Stimulated activated CD8-positive, alpha-beta memory T cell treated with anti-CD3 and anti-CD28 coated beads, Interleukin-12 subunit alpha, Interleukin-12 subunit beta, amount 100 ng/mL, for 1 hour (primary cell): ENCODE results near the gene IGHMBP2.

ENCODE experiments used
- DNase-seq: peaks from one replicate; pipeline ENCODE4 v3.0.0-alpha.2; 2020; ENCODE audit warnings: low read depth

The IGHMBP2 gene

GRCh38 chr11:68927280-68928135, 23.8 kb downstream of the IGHMBP2 start:
- DNase-seq: no peak

DNA sequence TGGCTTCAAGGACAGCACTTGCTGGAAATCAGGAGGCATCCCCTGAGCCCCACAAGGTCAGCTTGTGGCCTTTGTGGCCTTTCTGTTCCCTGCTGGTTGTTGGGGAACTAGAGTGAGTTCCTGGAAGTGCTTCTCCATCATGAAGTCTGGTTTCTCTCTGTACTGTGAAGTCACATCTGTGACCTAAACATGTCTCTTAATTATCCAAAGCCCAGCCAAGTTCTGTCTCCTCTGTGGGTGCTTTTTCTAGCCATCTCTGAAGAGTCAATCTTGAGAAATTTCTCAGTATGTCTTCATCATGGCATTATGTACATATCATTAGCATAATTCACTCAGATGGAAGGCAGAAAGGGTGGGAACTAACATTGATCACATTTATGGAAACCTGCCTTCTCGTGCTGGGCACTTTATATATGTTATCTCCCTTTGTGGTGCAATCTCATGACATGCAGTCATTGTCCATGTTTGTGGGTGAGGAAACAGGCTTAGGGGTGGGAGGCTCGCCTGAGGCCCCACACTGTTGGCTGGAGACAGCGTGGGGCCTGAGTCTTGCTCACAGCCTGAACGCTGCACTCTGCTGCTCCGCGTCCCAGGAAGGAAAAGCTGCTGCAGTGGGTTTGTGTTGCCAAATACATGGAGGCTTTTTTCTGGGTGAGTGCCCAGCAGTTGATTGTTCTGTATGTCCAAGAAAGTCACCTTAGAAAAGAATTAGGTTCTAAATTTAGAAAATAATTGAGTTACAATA, 24.6 kb downstream of the IGHMBP2 start:
- no peak for DNase-seq

DNA sequence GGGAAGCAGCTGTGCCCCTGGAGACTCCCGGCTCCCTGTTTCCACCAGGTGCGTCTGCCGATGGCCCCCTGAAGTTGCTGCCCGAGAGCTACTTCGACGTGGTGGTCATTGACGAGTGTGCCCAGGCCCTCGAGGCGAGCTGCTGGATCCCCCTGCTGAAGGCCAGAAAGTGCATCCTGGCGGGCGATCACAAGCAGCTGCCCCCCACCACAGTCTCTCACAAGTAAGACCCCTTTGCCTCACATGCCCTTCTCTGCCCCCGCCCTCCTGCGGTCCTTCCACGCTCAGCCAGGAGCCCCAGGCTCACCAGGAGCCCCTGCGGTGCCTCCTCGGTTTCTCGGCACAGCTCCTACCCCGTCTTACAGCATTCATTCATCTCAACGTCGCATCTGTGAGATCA, 25.4 kb downstream of the IGHMBP2 start:
- DNase-seq: no peak

DNA sequence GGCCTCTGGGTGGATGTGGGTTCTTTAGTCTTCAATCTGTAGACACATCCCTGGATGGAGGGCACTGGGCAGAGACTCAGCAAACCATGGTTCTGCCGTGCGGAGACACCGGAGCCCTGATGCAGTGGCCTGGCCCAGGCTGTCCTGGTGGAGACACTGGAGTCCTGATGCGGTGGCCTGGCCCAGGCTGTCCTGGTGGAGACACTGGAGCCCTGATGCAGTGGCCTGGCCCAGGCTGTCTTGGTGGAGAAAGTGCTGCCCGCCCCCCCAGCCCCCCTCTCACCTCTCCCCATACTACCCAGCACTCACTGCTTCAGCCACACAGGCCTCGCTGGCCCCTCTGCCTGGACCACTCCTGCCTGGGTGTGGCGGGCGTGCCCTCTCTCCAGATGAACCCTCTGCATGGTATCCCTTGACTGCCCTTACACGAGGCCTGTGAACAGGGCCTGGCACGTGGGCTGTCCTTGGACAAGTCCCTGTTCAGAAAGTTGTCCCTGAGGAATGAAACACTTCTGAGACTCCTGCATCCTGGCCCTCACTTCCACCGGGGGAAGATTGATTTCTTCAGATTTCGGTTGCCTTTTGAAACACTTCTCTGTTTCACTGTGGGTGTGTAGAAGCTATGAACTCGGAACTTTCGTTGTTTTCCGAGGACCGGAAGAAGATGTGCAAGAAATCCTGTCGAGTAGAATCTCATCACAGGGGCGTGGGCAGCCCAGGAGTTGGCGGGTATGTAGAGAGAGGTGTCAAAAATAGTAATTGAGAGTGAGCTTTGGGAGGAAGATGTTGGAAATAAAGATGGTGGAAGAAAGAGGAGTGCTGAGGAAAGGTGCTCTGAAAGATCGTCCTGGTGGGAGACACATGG, 26.2 kb downstream of the IGHMBP2 start:
- no peak for DNase-seq

DNA sequence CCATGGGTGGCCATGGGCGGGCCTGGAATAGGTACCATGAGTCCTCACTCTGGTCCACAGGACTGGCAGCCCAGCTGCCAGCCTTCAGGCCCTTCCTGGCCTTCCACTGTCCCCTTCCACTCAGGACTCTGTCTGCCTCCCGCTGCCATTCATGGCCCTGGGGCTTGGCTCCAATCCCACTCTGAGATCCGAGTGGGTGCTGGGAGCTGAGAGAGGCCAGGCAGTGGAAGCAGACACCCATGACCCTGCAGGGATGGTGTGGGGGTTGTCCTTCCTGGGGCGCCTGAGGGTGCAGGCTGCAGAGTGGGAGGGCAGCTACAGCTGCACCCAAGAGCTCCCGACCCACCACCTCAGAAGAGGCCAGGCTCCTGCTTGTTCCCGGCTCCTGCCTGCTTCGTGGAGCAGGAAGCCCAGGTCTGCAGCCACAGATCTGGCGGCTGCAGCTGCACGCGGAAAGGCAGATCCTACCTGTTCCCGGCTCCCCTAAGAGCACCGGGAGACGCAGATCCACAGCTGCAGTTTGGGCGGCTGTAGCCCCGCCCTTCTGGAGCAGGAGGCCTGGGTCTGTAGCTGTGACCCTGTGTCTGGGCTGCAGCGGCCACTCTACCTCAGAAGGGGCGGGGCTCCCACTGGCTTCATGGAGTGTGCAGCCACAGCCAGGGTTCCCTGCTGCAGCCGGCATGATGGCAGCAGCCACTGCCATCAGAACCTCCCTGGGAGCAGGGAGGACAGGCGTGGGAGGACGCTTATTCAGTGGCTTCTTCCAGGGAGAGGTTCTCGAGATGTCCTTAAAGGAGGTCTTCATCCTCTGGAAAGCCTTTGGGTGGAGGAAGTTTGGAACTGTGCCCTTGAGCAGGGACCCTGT, 27.5 kb downstream of the IGHMBP2 start:
- no peak for DNase-seq

DNA sequence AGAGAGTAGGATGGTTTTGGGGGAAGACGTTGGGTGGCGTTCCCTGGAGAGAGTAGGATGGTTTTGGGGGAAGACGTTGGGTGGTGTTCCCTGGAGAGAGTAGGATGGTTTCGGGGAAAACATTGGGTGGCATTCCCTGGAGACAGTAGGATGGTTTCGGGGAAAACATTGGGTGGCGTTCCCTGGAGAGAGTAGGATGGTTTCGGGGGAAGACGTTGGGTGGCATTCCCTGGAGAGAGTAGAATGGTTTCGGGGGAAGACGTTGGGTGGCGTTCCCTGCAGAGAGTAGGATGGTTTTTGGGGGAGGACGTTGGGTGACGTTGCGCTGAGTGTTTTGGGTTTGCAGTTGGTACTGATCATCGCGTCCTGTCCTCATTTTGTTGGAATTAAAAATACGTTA, 28.2 kb downstream of the IGHMBP2 start:
- DNase-seq: no peak

- DNase-seq: no peak
Observed at GRCh38 chr11:68932358-68932757, 28.7 kb downstream of the IGHMBP2 start.

- no peak for DNase-seq
Observed at GRCh38 chr11:68932933-68933577, 29.4 kb downstream of the IGHMBP2 start.

- no peak for DNase-seq
Observed at GRCh38 chr11:68933605-68934320, 30.1 kb downstream of the IGHMBP2 start.

GRCh38 chr11:68934321-68934645, 30.6 kb downstream of the IGHMBP2 start:
- no peak for DNase-seq

GRCh38 chr11:68934666-68935065, 31.0 kb downstream of the IGHMBP2 start:
- DNase-seq: no peak

DNA sequence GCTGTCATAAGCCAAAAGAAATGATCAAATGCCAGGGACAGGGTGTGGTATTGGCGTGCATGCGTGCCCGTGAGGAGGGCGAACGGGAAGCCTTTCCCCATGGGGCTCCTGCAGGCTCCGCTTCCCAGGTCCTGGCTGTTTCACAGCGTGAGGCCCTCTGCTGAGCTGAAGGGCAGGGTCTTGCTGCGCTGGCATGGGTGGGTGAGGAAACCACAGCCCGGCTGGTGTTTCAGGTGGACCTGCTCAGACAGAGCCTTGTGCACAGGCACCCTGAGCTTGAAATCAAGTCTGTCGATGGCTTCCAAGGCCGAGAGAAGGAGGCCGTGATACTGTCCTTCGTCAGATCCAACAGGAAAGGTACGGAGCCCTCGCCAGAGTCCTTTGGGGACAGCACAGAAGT, 31.4 kb downstream of the IGHMBP2 start:
- DNase-seq: no peak

DNA sequence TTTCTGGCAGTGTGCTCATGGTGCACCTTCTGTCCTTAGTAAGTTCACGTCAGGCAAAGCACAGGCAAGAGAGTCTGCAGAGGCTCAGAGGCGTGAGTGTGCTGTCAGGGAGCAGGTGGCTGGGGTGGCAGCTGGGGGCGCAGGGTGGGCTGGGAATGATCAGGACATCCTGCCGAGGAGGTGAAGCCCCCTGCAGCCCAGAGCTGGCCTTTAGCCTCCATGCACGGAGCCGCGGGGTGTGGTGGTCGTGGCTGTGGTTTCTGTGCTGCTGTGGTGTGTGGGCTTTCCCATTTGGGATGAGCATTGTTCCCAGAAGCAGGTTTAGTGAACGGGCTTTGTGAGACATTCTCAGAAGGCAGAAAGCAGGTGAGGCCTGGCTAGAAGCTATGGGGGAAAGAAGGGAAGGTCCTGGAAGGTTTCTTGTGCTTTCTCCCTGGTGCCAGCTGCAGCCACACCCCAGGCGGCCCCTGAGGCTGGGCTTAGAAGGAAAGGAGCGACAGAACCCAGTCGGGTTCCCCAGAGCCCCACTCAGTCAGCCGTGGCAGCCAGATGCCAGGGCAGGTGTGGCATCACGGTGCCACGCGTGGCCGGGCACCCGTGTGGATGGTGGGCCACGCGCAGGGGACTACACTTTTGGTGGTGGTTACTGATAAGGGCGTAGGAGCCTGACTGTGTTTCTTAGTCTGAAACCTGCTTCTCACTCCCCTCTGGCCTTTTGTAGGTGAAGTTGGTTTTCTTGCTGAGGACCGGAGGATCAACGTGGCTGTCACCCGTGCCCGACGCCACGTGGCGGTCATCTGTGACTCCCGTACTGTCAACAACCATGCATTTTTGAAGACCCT, 32.0 kb downstream of the IGHMBP2 start:
- no peak for DNase-seq

- DNase-seq: no peak
Observed at GRCh38 chr11:68936358-68936636, 32.6 kb downstream of the IGHMBP2 start.

DNA sequence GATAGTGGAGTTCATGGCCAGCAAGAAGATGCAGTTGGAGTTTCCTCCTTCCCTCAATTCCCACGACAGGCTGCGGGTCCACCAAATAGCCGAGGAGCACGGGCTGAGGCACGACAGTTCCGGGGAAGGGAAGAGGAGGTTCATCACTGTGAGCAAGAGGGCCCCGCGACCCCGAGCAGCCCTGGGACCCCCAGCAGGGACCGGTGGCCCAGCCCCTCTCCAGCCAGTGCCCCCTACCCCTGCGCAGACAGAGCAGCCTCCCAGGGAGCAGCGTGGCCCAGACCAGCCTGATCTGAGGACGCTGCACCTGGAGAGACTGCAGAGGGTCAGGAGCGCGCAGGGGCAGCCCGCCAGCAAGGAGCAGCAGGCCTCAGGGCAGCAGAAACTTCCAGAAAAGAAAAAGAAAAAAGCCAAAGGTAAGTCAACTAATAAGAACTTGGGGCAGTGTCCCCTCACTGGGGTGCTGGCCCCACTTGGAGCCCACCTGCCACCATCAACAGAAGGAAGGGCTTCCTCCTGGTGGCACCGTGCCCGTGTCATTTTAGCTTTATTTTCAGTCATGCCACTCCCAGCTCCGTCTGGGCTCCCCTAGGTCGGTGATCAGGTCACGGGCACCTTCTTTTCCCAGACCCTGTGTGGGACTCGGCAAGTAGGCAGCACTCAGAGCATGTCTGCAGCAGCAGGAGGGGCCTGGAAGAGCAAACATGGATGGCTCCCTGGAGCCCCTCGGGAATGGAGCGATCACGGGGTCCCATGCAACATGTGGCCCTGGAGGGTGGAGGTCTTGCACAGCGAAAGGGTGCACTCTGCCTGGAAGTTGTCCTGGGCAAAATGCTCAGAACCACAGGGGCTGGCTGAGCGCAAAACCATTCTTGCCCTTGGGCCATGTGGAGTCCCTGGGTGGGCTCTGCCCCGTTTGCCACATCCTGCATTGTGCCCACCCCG, 33.3 kb downstream of the IGHMBP2 start:
- no peak for DNase-seq

GRCh38 chr11:68938088-68938487, 34.4 kb downstream of the IGHMBP2 start:
- DNase-seq: no peak

DNA sequence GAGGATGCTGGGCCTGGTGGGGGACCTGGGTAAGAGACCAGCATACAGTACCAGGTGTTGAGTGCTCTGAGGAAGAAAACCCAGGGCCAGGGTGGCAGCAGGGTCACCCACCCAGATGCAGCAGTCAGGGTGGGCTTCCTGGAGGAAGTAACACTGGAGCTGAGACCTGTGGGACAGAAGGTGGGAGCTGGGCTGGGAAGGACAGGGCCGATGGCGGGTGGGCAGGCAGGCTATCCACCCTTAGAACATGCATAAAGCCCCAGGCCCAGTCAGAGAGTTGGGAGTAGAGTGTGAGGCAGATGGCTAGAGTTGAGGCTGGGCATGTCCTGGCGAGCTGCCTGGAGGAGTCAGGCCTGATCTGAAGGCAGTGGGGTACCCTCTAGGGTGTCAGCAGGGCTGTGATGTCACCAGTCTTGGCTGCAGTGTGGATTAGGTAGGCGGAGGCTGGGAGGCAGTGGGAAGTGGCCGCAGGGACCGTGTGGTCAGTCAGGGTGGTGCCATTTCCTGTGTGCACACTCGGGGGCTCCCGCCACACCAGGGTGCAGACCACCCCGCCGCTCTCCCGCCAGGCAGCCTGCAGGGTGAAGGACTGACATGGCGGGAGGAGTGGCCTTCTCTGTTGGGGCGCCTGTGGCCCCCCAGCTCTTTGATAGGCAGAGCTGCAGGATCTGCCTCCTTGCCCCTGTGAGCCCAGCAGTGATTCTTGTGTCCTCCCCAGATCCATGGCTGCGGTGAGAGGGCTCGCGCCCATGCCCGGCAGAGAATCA, 35.3 kb downstream of the IGHMBP2 start:
- no peak for DNase-seq
